Measurements from ENCODE around the gene INAVA.

GRCh38 chr1:200885623-200886402, 8.9 kb upstream of the INAVA start:
- TF ChIP-seq EZH2 (optimal IDR thresholded peaks at IDR 0.05; ENCODE audit: low read depth, low read length), result no peak
- TF ChIP-seq CTCF (IDR thresholded peaks at IDR 0.05; ENCODE audit: low read length), result no peak

Data from MM.1S (cell line).